ENCODE measurements around the gene CDIP1.

The CDIP1 gene

DNA sequence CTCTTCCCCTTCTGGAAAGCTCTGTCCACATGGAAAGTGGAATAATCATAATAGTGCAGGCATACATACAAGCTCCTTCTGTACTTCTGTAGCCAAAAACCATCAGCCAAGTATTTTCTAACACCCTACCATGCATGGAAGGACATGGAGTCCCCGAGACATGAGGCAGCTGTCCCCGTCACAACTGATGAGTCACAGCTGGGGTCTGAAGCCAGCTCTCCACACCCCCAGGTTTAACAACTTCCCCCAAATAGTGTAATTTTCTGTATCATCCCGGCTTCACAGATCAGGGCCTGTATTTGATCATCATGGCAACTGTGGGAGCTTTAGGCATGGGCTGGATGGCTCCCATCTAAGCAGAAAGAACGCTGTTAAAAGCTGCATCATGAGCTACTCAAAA is 34.1 kb upstream of the CDIP1 start:
- no peaks in the 10 kb centered on the region for H3K27me3 ChIP-seq (ENCODE audit: insufficient read depth, poor library complexity, severe bottlenecking)
- H3K27ac ChIP-seq (replicated peaks): no peak overlapping the region
- TF ChIP-seq, protein P1, sequence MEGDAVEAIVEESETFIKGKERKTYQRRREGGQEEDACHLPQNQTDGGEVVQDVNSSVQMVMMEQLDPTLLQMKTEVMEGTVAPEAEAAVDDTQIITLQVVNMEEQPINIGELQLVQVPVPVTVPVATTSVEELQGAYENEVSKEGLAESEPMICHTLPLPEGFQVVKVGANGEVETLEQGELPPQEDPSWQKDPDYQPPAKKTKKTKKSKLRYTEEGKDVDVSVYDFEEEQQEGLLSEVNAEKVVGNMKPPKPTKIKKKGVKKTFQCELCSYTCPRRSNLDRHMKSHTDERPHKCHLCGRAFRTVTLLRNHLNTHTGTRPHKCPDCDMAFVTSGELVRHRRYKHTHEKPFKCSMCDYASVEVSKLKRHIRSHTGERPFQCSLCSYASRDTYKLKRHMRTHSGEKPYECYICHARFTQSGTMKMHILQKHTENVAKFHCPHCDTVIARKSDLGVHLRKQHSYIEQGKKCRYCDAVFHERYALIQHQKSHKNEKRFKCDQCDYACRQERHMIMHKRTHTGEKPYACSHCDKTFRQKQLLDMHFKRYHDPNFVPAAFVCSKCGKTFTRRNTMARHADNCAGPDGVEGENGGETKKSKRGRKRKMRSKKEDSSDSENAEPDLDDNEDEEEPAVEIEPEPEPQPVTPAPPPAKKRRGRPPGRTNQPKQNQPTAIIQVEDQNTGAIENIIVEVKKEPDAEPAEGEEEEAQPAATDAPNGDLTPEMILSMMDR (IDR thresholded peaks at IDR 0.05; ENCODE audit: insufficient read depth, low read length): no peak
- TF ChIP-seq, protein P2, sequence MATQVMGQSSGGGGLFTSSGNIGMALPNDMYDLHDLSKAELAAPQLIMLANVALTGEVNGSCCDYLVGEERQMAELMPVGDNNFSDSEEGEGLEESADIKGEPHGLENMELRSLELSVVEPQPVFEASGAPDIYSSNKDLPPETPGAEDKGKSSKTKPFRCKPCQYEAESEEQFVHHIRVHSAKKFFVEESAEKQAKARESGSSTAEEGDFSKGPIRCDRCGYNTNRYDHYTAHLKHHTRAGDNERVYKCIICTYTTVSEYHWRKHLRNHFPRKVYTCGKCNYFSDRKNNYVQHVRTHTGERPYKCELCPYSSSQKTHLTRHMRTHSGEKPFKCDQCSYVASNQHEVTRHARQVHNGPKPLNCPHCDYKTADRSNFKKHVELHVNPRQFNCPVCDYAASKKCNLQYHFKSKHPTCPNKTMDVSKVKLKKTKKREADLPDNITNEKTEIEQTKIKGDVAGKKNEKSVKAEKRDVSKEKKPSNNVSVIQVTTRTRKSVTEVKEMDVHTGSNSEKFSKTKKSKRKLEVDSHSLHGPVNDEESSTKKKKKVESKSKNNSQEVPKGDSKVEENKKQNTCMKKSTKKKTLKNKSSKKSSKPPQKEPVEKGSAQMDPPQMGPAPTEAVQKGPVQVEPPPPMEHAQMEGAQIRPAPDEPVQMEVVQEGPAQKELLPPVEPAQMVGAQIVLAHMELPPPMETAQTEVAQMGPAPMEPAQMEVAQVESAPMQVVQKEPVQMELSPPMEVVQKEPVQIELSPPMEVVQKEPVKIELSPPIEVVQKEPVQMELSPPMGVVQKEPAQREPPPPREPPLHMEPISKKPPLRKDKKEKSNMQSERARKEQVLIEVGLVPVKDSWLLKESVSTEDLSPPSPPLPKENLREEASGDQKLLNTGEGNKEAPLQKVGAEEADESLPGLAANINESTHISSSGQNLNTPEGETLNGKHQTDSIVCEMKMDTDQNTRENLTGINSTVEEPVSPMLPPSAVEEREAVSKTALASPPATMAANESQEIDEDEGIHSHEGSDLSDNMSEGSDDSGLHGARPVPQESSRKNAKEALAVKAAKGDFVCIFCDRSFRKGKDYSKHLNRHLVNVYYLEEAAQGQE (IDR thresholded peaks at IDR 0.05; ENCODE audit: insufficient replicate concordance, low read depth): no peak
- TF ChIP-seq SPI1 (IDR thresholded peaks at IDR 0.05; ENCODE audit: borderline replicate concordance, low read depth): no peak
- no peak for TF ChIP-seq GABPA (IDR thresholded peaks at IDR 0.05; ENCODE audit: low read depth)
- no peak for TF ChIP-seq POLR2AphosphoS5 (IDR thresholded peaks at IDR 0.05; ENCODE audit: low read depth)

DNA sequence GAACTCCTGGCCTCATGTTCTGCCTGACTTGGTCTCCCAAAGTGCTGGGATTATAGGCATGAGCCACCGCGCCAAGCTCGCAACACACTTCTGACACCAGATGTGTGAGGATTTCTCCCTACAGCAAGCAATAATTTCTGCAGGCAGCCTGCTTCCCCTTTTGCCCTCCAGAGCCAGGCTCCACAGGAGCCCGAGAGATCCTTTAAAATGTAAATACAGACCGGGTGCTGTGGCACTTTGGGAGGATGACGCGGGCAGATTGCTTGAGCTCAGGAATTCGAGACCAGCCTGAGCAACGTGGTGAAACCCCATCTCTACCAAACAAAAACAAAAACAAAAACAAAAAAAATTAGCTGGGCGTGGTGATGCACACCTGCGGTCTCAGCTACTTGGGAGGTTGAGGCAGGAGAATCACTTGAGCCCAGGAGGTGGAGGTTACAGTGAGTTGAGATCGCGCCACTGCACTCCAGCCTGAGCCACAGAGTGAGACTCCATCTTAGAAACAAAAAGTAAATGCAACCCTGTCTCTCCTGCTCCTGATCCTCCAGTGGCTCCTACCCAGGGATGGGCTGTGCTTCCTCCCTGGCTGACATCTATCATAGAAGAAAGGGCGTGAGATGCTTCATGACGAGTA is 32.2 kb upstream of the CDIP1 start:
- Histone ChIP-seq H3K4me3 (replicated peaks; ENCODE audit: insufficient read depth, low read length) (no peak overlapping the region), H3K27me3 (ENCODE audit: insufficient read depth, poor library complexity, severe bottlenecking) (no peaks in the 10 kb centered on the region), H3K27ac (replicated peaks) (no peak overlapping the region)
- no peak for DNase-seq (ENCODE audit: low read depth in 1 of 2, low spot score in 1 of 2)
- TF ChIP-seq SPI1 (IDR thresholded peaks at IDR 0.05; ENCODE audit: borderline replicate concordance, low read depth) (no peak), GABPA (IDR thresholded peaks at IDR 0.05; ENCODE audit: low read depth) (no peak), POLR2AphosphoS5 (IDR thresholded peaks at IDR 0.05; ENCODE audit: low read depth) (no peak)
- TF ChIP-seq, protein P2 (IDR thresholded peaks at IDR 0.05; ENCODE audit: insufficient replicate concordance, low read depth): no peak
- TF ChIP-seq, protein P1 (IDR thresholded peaks at IDR 0.05; ENCODE audit: insufficient read depth, low read length): no peak

More for the DNA sequence above, 34.1 kb upstream of the CDIP1 start:
- no peak overlapping the region for H3K4me3 ChIP-seq (replicated peaks; ENCODE audit: insufficient read depth, low read length)
- no peak for DNase-seq (ENCODE audit: low read depth in 1 of 2, low spot score in 1 of 2)

DNA sequence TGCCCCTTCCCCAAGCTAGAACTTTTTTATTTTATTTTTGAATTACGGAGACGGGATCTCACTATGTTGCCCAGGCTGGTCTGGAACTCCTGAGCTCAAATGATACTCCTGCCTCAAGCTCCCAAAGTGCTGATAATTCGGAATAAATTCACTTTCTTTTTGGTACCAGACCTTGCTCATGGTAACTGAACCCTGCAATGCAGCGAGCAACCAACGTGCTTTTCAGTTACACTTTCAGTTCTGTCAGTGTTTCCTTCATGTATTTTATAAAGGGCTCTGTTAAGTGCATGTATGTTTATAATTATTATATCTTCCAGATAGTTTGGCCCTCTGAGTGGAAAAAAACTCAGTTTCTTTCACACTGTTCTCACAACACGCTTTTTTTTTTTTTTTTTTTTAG is 31.5 kb upstream of the CDIP1 start:
- H3K27me3 ChIP-seq (ENCODE audit: insufficient read depth, poor library complexity, severe bottlenecking): no peaks in the 10 kb centered on the region
- no peak for DNase-seq (ENCODE audit: low read depth in 1 of 2, low spot score in 1 of 2)
- no peak overlapping the region for H3K27ac ChIP-seq (replicated peaks)
- H3K4me3 ChIP-seq (replicated peaks; ENCODE audit: insufficient read depth, low read length): no peak overlapping the region
- TF ChIP-seq POLR2AphosphoS5 (IDR thresholded peaks at IDR 0.05; ENCODE audit: low read depth): no peak
- TF ChIP-seq GABPA (IDR thresholded peaks at IDR 0.05; ENCODE audit: low read depth): no peak
- TF ChIP-seq, protein P1 (IDR thresholded peaks at IDR 0.05; ENCODE audit: insufficient read depth, low read length): no peak
- TF ChIP-seq, protein P2 (IDR thresholded peaks at IDR 0.05; ENCODE audit: insufficient replicate concordance, low read depth): no peak
- TF ChIP-seq SPI1 (IDR thresholded peaks at IDR 0.05; ENCODE audit: borderline replicate concordance, low read depth): no peak

Measured in HL-60 (cell line).